ENCODE results near the gene RPL9.

Gene RPL9

DNA sequence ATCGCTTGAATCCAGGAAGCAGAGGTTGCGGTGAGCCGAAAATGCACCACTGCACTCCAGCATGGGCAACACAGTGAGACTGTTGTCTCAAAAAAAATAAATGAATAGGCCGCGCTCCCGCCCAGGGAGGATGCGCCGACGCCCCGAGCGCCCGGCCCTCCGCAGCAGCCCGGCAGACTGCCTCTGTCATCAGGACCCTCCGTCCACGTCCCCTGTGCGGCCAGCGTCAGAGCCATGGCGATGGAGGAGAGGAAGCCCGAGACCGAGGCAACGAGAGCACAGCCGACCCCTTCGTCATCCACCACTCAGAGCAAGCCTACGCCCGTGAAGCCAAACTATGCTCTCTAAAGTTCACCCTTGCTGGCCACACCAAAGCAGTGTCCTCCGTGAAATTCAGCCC, 21.5 kb upstream of the RPL9 start:
- no peak for DNase-seq (ENCODE audit: low spot score)

DNA sequence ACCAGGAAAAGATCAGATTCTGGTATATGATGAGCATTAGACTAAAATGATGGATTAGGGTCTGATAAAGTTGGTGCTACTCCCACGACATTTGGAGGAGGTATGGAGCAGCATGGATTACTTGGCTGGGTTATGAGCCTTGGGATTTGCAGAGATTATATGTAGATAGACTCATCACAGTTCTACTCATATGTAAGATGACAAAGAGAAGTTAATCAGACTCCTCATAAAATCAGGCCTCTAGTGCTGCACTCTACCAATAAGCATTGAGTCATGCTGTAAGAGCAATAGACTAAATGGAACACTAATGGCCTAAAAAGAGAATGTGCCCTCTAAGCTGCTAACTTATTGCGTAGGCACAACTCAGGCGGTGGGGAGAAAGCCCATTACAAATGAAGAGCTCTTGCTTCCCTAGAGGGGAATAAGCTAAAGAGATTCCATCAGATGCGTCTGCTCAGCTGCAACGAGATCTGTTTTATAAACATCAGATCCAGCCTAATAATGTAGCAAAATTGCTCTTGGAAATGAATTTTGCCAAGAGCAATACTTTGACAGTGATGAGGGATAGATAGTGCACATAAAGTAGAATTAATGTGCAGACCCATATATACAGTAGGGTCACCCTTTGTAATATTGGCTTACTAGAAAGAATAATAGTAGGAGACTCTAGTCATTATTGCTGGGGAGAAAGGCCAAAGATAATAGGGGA, 17.6 kb upstream of the RPL9 start:
- no peak overlapping the region for H3K4me3 ChIP-seq
- no peak overlapping the region for H3K27ac ChIP-seq
- TF ChIP-seq, protein P1, sequence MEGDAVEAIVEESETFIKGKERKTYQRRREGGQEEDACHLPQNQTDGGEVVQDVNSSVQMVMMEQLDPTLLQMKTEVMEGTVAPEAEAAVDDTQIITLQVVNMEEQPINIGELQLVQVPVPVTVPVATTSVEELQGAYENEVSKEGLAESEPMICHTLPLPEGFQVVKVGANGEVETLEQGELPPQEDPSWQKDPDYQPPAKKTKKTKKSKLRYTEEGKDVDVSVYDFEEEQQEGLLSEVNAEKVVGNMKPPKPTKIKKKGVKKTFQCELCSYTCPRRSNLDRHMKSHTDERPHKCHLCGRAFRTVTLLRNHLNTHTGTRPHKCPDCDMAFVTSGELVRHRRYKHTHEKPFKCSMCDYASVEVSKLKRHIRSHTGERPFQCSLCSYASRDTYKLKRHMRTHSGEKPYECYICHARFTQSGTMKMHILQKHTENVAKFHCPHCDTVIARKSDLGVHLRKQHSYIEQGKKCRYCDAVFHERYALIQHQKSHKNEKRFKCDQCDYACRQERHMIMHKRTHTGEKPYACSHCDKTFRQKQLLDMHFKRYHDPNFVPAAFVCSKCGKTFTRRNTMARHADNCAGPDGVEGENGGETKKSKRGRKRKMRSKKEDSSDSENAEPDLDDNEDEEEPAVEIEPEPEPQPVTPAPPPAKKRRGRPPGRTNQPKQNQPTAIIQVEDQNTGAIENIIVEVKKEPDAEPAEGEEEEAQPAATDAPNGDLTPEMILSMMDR (IDR thresholded peaks at IDR 0.05): no peak
- no peak for DNase-seq (ENCODE audit: low spot score)

More for the DNA sequence above, 21.5 kb upstream of the RPL9 start:
- H3K27ac ChIP-seq: no peak overlapping the region
- no peak overlapping the region for H3K4me3 ChIP-seq
- TF ChIP-seq, protein P1 (IDR thresholded peaks at IDR 0.05): no peak

DNA sequence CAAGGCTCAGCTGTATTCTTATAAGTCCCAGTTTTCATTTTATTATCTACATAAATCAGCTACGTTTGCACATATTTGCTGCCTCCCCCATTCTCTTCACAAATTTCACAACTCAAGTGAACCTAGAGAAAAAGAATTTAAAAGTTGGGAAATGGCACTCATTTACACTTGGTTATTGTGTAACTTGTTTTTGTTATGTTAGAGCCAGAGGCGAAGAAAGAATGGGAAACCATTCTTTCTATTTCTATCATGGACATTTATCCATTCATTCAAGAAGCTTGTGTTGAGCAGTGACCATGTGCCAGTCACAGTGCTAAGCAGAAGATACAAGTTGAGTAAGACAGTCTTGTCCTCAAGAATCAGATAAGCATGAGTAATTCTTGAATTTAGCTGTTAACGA, 13.7 kb upstream of the RPL9 start:
- Histone ChIP-seq H3K27ac (no peak overlapping the region), H3K4me3 (no peak overlapping the region)
- TF ChIP-seq, protein P1 (IDR thresholded peaks at IDR 0.05): no peak
- DNase-seq (ENCODE audit: low spot score): no peak

DNA sequence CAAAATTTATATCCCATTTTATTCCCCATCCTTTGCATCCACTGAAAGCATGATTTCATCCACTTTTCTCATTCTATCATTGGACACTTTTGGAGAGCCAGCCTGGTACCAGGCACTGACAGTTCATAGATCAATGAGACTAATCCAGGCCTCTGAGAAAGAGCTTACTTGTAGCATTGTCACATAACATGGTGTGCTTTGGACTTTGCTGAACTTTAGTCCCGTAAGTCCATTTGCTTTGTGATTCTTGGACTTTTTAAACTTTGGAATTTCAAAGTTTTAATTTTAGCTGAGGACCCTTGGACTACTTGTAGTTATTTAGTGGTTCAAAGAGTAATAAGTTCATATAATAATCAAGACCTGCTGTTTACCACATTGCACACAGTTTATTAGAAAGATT, 11.7 kb upstream of the RPL9 start:
- no peak overlapping the region for H3K27ac ChIP-seq
- no peak overlapping the region for H3K4me3 ChIP-seq
- no peak for DNase-seq (ENCODE audit: low spot score)
- TF ChIP-seq, protein P1 (IDR thresholded peaks at IDR 0.05): no peak

DNA sequence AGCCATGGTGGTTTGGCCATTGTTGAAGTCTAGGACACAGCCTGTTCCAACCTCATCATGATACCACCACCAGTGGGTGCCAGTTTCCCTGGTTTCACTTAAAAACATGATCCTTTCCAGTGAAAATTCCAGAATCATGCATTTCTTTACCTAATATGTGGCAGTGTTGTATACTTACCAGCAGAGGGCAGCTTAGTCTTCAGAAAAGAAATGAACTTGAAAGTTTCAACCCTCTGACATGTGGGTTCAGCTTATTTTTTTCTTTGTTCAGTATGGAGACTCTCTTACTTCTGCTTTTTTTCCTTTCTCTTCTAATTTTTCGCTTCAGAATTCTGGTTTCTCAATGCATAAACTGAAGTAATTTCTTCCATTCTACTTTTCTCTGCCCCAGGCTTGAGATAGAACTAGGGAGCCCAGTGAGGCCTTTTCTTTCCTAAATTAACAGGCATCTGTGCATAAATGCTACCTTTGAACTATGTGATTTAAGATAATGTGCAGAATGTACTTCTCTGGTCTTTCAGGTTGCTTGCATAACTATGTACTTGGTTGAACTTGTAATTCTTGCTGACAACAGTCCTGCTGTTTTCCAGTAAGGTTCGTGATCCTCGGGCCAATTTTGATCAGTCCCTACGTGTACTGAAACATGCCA, 10.8 kb upstream of the RPL9 start:
- H3K27ac ChIP-seq: peak overlapping the region in 1 of 2 donors; percentile 39
- DNase-seq (ENCODE audit: low spot score): no peak
- TF ChIP-seq, protein P1 (IDR thresholded peaks at IDR 0.05): peak; percentile 54
- no peak overlapping the region for H3K4me3 ChIP-seq

DNA sequence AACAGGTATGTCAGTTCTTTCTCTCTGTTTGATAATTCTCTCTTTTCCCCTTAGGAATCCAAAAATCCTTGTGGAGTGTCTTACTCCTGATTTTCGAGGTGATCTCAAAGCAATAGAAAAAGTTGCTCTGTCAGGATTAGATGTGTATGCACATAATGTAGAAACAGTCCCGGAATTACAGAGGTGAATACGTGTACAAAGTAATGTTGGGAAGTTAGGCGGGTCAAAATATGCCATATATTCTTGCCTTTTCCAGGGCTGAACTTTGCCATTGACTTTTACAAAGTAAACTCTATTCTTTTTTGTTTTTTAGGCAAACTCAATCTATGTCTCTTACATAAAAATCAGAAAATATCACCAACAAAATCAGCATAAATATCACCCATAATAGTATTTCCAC, 8.7 kb upstream of the RPL9 start:
- H3K4me3 ChIP-seq: no peak overlapping the region
- TF ChIP-seq, protein P1 (IDR thresholded peaks at IDR 0.05): no peak
- DNase-seq (ENCODE audit: low spot score): no peak
- H3K27ac ChIP-seq: no peak overlapping the region

DNA sequence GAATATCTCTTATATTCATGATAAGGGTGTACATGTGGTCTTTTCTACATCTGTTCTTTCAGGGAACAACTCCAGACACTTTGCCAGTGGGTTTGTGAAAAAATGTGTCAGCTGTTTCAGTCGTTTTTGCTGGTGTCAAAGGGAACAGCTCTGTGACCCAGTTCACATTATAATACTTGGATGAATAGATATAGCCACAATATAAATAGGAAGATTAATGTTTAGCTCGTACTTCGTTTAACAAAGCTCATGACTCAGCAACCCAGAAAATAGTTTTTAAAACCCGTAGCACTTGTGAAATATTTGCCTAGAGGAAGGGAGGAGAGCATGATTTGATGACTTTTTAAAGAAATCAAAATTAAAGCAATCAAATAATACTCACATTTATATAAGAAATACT, 8.0 kb upstream of the RPL9 start:
- Histone ChIP-seq H3K4me3 (no peak overlapping the region), H3K27ac (no peak overlapping the region)
- DNase-seq (ENCODE audit: low spot score): no peak
- TF ChIP-seq, protein P1 (IDR thresholded peaks at IDR 0.05): no peak
